KMS-11 (cell line): ENCODE measurements around the gene IQGAP1.

Source experiments
- H2AFZ ChIP-seq: fragments of 200-600 bp; sonication (generic); 2 replicates; pipeline ENCODE4 v1.6.1; 2016; ENCODE audit warnings: antibody characterized with exemption, mixed run types, low read depth
- H3K27ac ChIP-seq: fragments of 200-600 bp; sonication (generic); 2 replicates; pipeline ENCODE4 v1.6.1; 2016; ENCODE audit warnings: mild to moderate bottlenecking, mixed run types
- H3K27me3 ChIP-seq: fragments of 200-600 bp; sonication (generic); 2 replicates; pipeline ENCODE4 v1.6.1; 2017; ENCODE audit warnings: mild to moderate bottlenecking, low read depth, mixed run types, moderate library complexity; ENCODE audit not compliant: insufficient read depth
- H3K36me3 ChIP-seq: fragments of 200-600 bp; sonication (generic); 2 replicates; pipeline ENCODE4 v1.6.1; 2017; ENCODE audit warnings: mild to moderate bottlenecking, mixed run types; ENCODE audit not compliant: insufficient read depth
- H3K4me1 ChIP-seq: fragments of 200-600 bp; sonication (generic); 2 replicates; pipeline ENCODE4 v1.6.1; 2016; ENCODE audit warnings: mild to moderate bottlenecking, low read depth, mixed run types; ENCODE audit not compliant: poor library complexity, severe bottlenecking
- H3K4me2 ChIP-seq: fragments of 200-600 bp; sonication (generic); 2 replicates; pipeline ENCODE4 v1.7.0; 2016; ENCODE audit warnings: mild to moderate bottlenecking, mixed run types
- H3K4me3 ChIP-seq: fragments of 200-600 bp; sonication (generic); IDR thresholded peaks from 2 replicates; pipeline ENCODE4 v1.6.1; 2017; ENCODE audit warnings: low read depth, low read length, mixed read lengths; ENCODE audit not compliant: insufficient read depth
- H3K79me2 ChIP-seq: fragments of 200-600 bp; sonication (generic); 2 replicates; pipeline ENCODE4 v1.6.1; 2016; ENCODE audit warnings: low read depth, mixed run types; ENCODE audit not compliant: insufficient read depth
- H3K9ac ChIP-seq: fragments of 200-600 bp; sonication (generic); 2 replicates; pipeline ENCODE4 v1.6.1; 2016; ENCODE audit warnings: mild to moderate bottlenecking, mixed run types
- H4K20me1 ChIP-seq: fragments of 200-600 bp; sonication (generic); 2 replicates; pipeline ENCODE4 v1.6.1; 2016; ENCODE audit warnings: mild to moderate bottlenecking, mixed run types; ENCODE audit not compliant: insufficient read depth
- TF ChIP-seq, protein P1 (sequence below): fragments of 200-600 bp; sonication (generic); conservative IDR thresholded peaks from 2 replicates; pipeline ENCODE4 v1.6.1; 2017; ENCODE audit warnings: low read depth, mild to moderate bottlenecking, antibody characterized with exemption, low read length, moderate library complexity, mixed read lengths

Gene IQGAP1

GRCh38 chr15:90401495-90401894 is 13.5 kb downstream of the IQGAP1 start:
- H3K9ac ChIP-seq: peak overlapping the region; percentile 54; the same call in 1 of the 2 replicates
- H4K20me1 ChIP-seq: no peaks in the 10 kb centered on the region
- H3K4me2 ChIP-seq: peak overlapping the region; percentile 53; the same call in 1 of the 2 replicates
- H3K79me2 ChIP-seq: peaks cover 82% of the 10 kb centered on the region
- H3K36me3 ChIP-seq: no peaks in the 10 kb centered on the region
- H3K4me1 ChIP-seq: peaks cover 30% of the 10 kb centered on the region
- TF ChIP-seq, protein P1, sequence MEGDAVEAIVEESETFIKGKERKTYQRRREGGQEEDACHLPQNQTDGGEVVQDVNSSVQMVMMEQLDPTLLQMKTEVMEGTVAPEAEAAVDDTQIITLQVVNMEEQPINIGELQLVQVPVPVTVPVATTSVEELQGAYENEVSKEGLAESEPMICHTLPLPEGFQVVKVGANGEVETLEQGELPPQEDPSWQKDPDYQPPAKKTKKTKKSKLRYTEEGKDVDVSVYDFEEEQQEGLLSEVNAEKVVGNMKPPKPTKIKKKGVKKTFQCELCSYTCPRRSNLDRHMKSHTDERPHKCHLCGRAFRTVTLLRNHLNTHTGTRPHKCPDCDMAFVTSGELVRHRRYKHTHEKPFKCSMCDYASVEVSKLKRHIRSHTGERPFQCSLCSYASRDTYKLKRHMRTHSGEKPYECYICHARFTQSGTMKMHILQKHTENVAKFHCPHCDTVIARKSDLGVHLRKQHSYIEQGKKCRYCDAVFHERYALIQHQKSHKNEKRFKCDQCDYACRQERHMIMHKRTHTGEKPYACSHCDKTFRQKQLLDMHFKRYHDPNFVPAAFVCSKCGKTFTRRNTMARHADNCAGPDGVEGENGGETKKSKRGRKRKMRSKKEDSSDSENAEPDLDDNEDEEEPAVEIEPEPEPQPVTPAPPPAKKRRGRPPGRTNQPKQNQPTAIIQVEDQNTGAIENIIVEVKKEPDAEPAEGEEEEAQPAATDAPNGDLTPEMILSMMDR: no peak
- peak overlapping the region; percentile 76 for H3K27ac ChIP-seq
- no peaks in the 10 kb centered on the region for H3K27me3 ChIP-seq
- no peak overlapping the region for H3K4me3 ChIP-seq
- H2AFZ ChIP-seq: no peak overlapping the region

- Histone ChIP-seq H3K4me2 (no peak overlapping the region; the same call in 1 of the 2 replicates), H3K79me2 (peaks cover 84% of the 10 kb centered on the region), H2AFZ (no peak overlapping the region), H3K36me3 (no peaks in the 10 kb centered on the region), H3K4me3 (no peak overlapping the region), H4K20me1 (no peaks in the 10 kb centered on the region), H3K27ac (peak overlapping the region; percentile 76; the same call in 1 of the 2 replicates), H3K27me3 (no peaks in the 10 kb centered on the region), H3K4me1 (peaks cover 30% of the 10 kb centered on the region), H3K9ac (no peak overlapping the region)
- TF ChIP-seq, protein P1: no peak
Observed at GRCh38 chr15:90402223-90402622, 14.2 kb downstream of the IQGAP1 start.

GRCh38 chr15:90402767-90403166 is 14.7 kb downstream of the IQGAP1 start:
- Histone ChIP-seq H3K79me2 (peaks cover 86% of the 10 kb centered on the region), H3K27ac (no peak overlapping the region; the same call in 1 of the 2 replicates), H4K20me1 (no peaks in the 10 kb centered on the region), H2AFZ (no peak overlapping the region), H3K4me3 (no peak overlapping the region), H3K4me2 (no peak overlapping the region), H3K4me1 (peaks cover 34% of the 10 kb centered on the region), H3K9ac (no peak overlapping the region), H3K27me3 (no peaks in the 10 kb centered on the region), H3K36me3 (no peaks in the 10 kb centered on the region)
- TF ChIP-seq, protein P1: no peak

DNA sequence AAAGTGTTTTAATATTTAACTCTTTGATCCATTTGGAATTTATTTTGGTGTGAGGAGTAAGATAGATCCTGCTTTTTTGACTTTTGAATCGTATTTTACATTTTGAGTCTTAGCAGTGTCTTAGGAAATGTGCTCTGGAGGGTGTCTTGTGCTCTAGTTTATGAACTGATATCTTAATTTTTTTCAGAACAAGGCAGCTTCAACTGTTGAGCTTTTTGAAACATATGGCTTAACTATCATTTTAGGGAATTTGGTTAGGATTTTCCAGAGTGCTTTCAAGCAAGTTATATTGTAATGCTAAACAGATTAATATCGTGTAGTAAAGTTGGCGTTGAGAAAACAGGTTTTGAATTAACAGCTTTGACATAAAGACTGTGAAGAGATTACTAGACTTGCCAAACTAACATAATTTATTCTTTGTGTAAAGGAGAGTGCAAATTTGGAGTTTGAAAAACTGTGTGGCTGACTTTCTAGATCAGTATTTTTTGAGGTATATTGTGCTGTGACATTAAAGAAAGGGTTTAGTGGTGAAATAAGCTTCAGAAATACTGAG is 17.1 kb downstream of the IQGAP1 start:
- Histone ChIP-seq H4K20me1 (no peaks in the 10 kb centered on the region), H3K27ac (no peak overlapping the region), H3K79me2 (peaks cover 67% of the 10 kb centered on the region), H3K9ac (no peak overlapping the region), H3K27me3 (no peaks in the 10 kb centered on the region), H3K4me3 (no peak overlapping the region), H3K4me1 (peaks cover 33% of the 10 kb centered on the region), H2AFZ (no peak overlapping the region), H3K36me3 (no peaks in the 10 kb centered on the region), H3K4me2 (no peak overlapping the region)
- TF ChIP-seq, protein P1: no peak
